Endothelial cell of umbilical vein (primary cell): Measurements from ENCODE around the gene EIF5AL1. TPM values are rescaled to one million over a fixed set of nuclear protein-coding genes. Genes with fewer than 3 reads are reported as not detected.

Source experiments
- BruUV-seq: library from RNA; stranded (reverse); fragments of 400-500 nt; replicated peaks from 2 replicates; lab custom pipeline; 2021; lab: Mats Ljungman, UMichigan
- CTCF ChIA-PET: fragments of 300-600, 350-600 bp; sonication (Branson Sonifier 250); formaldehyde crosslinking; loops from one replicate; lab custom pipeline; 2021; ENCODE audit warnings: antibody characterized with exemption, inconsistent platforms; lab: Charles Lee
- POLR2A ChIA-PET: fragments of 300-600, 350-600 bp; sonication (Branson Sonifier 250); formaldehyde crosslinking; loops from one replicate; lab custom pipeline; 2021; ENCODE audit warnings: antibody characterized with exemption, inconsistent platforms; lab: Charles Lee
- DNase-seq: peaks from one replicate; pipeline ENCODE4 v3.0.0-alpha.2; 2011; ENCODE audit warnings: low read depth, low spot score
- FAIRE-seq: peaks from 2 replicates; lab custom pipeline; 2011; peaks lifted over from hg19 to GRCh38; lab: Jason Lieb, UNC
- H2AFZ ChIP-seq: 2 replicates; pipeline ENCODE4 v1.6.0; 2012; ENCODE audit warnings: low read depth, low read length, control low read depth, inconsistent platforms
- H3K27ac ChIP-seq: 2 replicates; pipeline ENCODE4 v1.5.1; 2011; ENCODE audit warnings: low read depth, mild to moderate bottlenecking, control low read depth, low read length, moderate library complexity; ENCODE audit not compliant: insufficient read depth
- H3K27me3 ChIP-seq, 2 experiments: 2 replicates each; pipeline versions ENCODE4 v1.6.0 to v1.6.1; 2011; ENCODE audit warnings: low read length in 2 of 2, mixed read lengths in 1 of 2; ENCODE audit not compliant: control insufficient read depth in 2 of 2, insufficient read depth in 2 of 2
- H3K36me3 ChIP-seq, 2 experiments: 2 replicates in 1 of 2; 3 replicates in 1 of 2; pipeline ENCODE4 v1.5.1; 2011; ENCODE audit warnings: low read length in 2 of 2, mild to moderate bottlenecking in 1 of 2, moderate library complexity in 1 of 2; ENCODE audit not compliant: control insufficient read depth in 2 of 2, insufficient read depth in 2 of 2; ENCODE audit errors: extremely low read depth in 1 of 2
- H3K4me1 ChIP-seq: 3 replicates; pipeline ENCODE4 v1.5.1; 2011; ENCODE audit warnings: mild to moderate bottlenecking, low read length; ENCODE audit not compliant: control insufficient read depth, insufficient read depth; ENCODE audit errors: extremely low read depth
- H3K4me2 ChIP-seq: 2 replicates; pipeline ENCODE4 v1.6.1; 2011; ENCODE audit warnings: low read length, control low read depth, mixed read lengths; ENCODE audit not compliant: insufficient read depth
- H3K4me3 ChIP-seq, 3 experiments: fragments of 200-600 bp in 1 of 3; sonication (generic), shearing (Covaris generic) in 1 of 3; replicated peaks in 1 of 3; 2 replicates each; pipeline ENCODE4 v1.5.1; 2011 to 2016; ENCODE audit warnings: control low read depth in 3 of 3, low read length in 3 of 3, mild to moderate bottlenecking in 2 of 3, inconsistent platforms in 1 of 3, low read depth in 1 of 3, moderate library complexity in 1 of 3; ENCODE audit not compliant: insufficient read depth in 1 of 3
- H3K79me2 ChIP-seq: 2 replicates; pipeline ENCODE4 v1.6.0; 2012; ENCODE audit warnings: low read length, inconsistent platforms; ENCODE audit not compliant: control insufficient read depth, insufficient read depth
- H3K9ac ChIP-seq: replicated peaks from 2 replicates; pipeline ENCODE3; 2011; ENCODE audit warnings: low read length, control low read depth; ENCODE audit not compliant: insufficient read depth; ENCODE audit errors: extremely low read depth
- H3K9me1 ChIP-seq: replicated peaks from 3 replicates; pipeline ENCODE4 v1.6.0; 2011; ENCODE audit warnings: mild to moderate bottlenecking, low read length; ENCODE audit not compliant: control insufficient read depth, insufficient read depth; ENCODE audit errors: extremely low read depth
- H3K9me3 ChIP-seq: replicated peaks from 2 replicates; pipeline ENCODE4 v1.5.1; 2012; ENCODE audit warnings: low read length, inconsistent platforms; ENCODE audit not compliant: control insufficient read depth, insufficient read depth
- H4K20me1 ChIP-seq: replicated peaks from 2 replicates; pipeline ENCODE3; 2011; ENCODE audit warnings: mild to moderate bottlenecking, low read length; ENCODE audit not compliant: control insufficient read depth, insufficient read depth; ENCODE audit errors: extremely low read depth
- CTCF ChIP-seq, 2 donors: IDR thresholded peaks; 1 replicate in 1 of 2; 2 replicates in 1 of 2; pipeline ENCODE4 v1.5.1; 2011; ENCODE audit warnings: low read length in 2 of 2, mild to moderate bottlenecking in 2 of 2, moderate library complexity in 2 of 2, control low read depth in 1 of 2, inconsistent platforms in 1 of 2, low read depth in 1 of 2; ENCODE audit not compliant: insufficient read depth in 1 of 2; ENCODE audit errors: extremely low read depth in 1 of 2
- EZH2 ChIP-seq: IDR thresholded peaks from 2 replicates; pipeline ENCODE4 v1.6.1; 2012; ENCODE audit warnings: borderline replicate concordance, low read depth, mild to moderate bottlenecking, moderate library complexity, low read length, inconsistent platforms; ENCODE audit not compliant: severe bottlenecking
- FOS ChIP-seq: IDR thresholded peaks from 2 replicates; pipeline ENCODE4 v1.6.1; 2011; ENCODE audit warnings: mild to moderate bottlenecking, low read length, moderate library complexity, borderline replicate concordance; ENCODE audit not compliant: insufficient read depth
- GATA2 ChIP-seq: IDR thresholded peaks from 2 replicates; pipeline ENCODE4 v1.7.0; 2011; ENCODE audit warnings: low read depth, mild to moderate bottlenecking, moderate library complexity, mixed read lengths, low read length; ENCODE audit not compliant: insufficient read length, insufficient read depth
- JUN ChIP-seq: IDR thresholded peaks from 2 replicates; pipeline ENCODE4 v1.6.1; 2011; ENCODE audit warnings: borderline replicate concordance, low read depth; ENCODE audit not compliant: insufficient read length, insufficient read depth
- MAX ChIP-seq: IDR thresholded peaks from 2 replicates; pipeline ENCODE4 v1.6.1; 2011; ENCODE audit not compliant: insufficient read depth, insufficient read length
- MYC ChIP-seq: IDR thresholded peaks from one replicate; pipeline ENCODE4 v1.6.1; 2011; ENCODE audit warnings: mild to moderate bottlenecking, low read depth, low read length
- POLR2A ChIP-seq: IDR thresholded peaks from 2 replicates; pipeline ENCODE4 v1.6.1; 2012; ENCODE audit warnings: low read depth, mild to moderate bottlenecking, control low read depth, low read length
- POLR2AphosphoS5 ChIP-seq: IDR thresholded peaks from 2 replicates; pipeline ENCODE4 v1.6.1; 2012; ENCODE audit warnings: low read depth, mild to moderate bottlenecking, control low read depth, low read length, moderate library complexity; ENCODE audit not compliant: insufficient read depth
- dilution Hi-C: fragments of 300-500 bp; cut with MboI; formaldehyde crosslinking; loops from one replicate; pipeline ENCODE4 v1.15.0; 2019; ENCODE audit warnings: low sequenced_read_pairs; ENCODE audit not compliant: extremely low pct_ligation_motif_present
- intact Hi-C: fragments of 100-400 bp; cut with micrococcal nuclease; formaldehyde crosslinking; loops from one replicate; pipeline ENCODE4 v1.10.0; 2022
- polyA plus RNA-seq, 4 experiments: library from polyadenylated mRNA; depleted of rRNA in 3 of 4; stranded (reverse) in 3 of 4; unstranded in 1 of 4; fragments of >200 nt; gene quantifications; 2 replicates each; pipeline versions ENCODE4 v1.2.1 to v1.2.3, GENCODE V29; 2011 to 2012; ENCODE audit warnings: missing spikeins in 1 of 4
- total RNA-seq: library from RNA; stranded (reverse); gene quantifications from 2 replicates; pipeline ENCODE4 v1.2.3, GENCODE V29; 2021

The EIF5AL1 gene
- total and polyA plus RNA-seq, 2 donors (not counting 3 experiments of a cell fraction or from before 2014, with no cell fraction given), result 0.29 to 1.0 TPM

- no peak for TF ChIP-seq JUN
- TF ChIP-seq CTCF (IDR thresholded peaks at IDR 0.05; ENCODE audit: extremely low read depth in 1 of 2, insufficient read depth in 1 of 2, low read depth in 1 of 2, low read length in 2 of 2), result no peak
- no peak for TF ChIP-seq GATA2
- no peak for TF ChIP-seq FOS
- TF ChIP-seq MAX, result no peak
- TF ChIP-seq EZH2, result no peak
- no peak for TF ChIP-seq MYC
- no peak for TF ChIP-seq POLR2AphosphoS5
- TF ChIP-seq POLR2A, result no peak
- no peak for FAIRE-seq
- Histone ChIP-seq H2AFZ (no peak within 1 kb of the TSS), H3K27me3 (peaks cover 0 to 4% of the 10 kb centered on the region in 2 experiments), H3K9ac (no peak within 1 kb of the TSS), H3K4me2 (no peak within 1 kb of the TSS), H3K79me2 (no peaks in the 10 kb centered on the region), H3K9me3 (no peaks in the 10 kb centered on the region), H3K4me3 (no peak within 1 kb of the TSS), H3K27ac (no peak within 1 kb of the TSS), H3K36me3 (no peaks in the 10 kb centered on the region), H4K20me1 (no peaks in the 10 kb centered on the region), H3K9me1 (no peaks in the 10 kb centered on the region), H3K4me1 (no peaks in the 10 kb centered on the region)
- POLR2A ChIA-PET, result no interaction called here
- BruUV-seq, result no TSS peak
- dilution Hi-C loops (no loop called here), intact Hi-C loops (no loop called here)
- CTCF ChIA-PET, result no interaction called here
- DNase-seq, result no peak
Measured at GRCh38 chr10:79560160-79560709, 47.9 kb downstream of the EIF5AL1 start, which contains the start of gene SFTPA2. TSS of gene SFTPA2 (minus strand) at chr10:79560407. CDS start at chr10:79559483, 924 bp downstream.
